GM19035 (cell line): Measurements from ENCODE around the gene NUDCD2.

ENCODE experiments used
- ATAC-seq: cut with Tn5 transposase; IDR thresholded peaks from one replicate; pipeline ENCODE4 v1.9.1; 2021; ENCODE audit not compliant: unreplicated experiment

The NUDCD2 gene

GRCh38 chr5:163459819-163460561 lies at the start of gene NUDCD2:
Gene NUDCD2 (minus strand): TSS chr5:163460102. CDS start chr5:163460050, 52 bp downstream.
- peak; percentile 73 for ATAC-seq

GRCh38 chr5:163509291-163509951 lies 49.5 kb upstream of the NUDCD2 start:
- ATAC-seq, result no peak

- no peak for ATAC-seq
Measured at GRCh38 chr5:163508753-163509152, 48.9 kb upstream of the NUDCD2 start.

DNA sequence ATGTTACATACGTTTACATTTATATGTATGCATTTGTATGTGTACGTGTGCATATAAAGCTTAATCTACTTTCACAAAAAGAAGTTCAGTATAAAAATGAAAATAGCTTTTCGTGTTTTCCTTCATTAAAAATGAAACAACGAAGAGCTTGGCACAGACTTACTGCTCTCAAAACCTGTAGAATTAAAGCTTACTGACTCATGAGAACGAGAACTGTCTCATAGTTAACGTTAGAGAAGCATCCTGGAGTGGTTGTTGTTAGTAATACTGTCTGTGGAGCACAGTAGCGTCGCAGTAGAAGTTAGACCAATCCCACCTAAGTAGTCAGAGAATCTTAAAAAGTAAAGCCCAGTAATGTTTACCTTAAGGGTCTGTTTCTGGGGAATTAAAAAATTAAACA lies 46.8 kb upstream of the NUDCD2 start:
- no peak for ATAC-seq

DNA sequence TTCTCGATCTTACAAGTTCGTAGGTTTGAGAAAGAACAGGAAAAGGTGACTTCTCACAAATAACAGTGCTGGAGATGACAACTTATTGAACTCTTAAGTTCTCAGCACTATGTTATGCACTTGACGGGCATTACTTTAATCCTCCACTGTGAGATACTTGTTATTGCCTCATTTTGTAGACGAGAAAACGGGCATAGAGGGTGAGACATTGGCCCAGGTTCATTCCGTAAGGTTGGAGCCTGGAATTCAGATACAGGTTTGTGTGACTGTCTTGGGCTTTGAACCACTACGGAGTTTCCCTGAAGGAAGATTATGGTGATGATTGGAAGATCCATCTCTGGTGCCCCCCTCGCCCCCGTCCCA lies 46.2 kb upstream of the NUDCD2 start:
- ATAC-seq, result peak; percentile 14

DNA sequence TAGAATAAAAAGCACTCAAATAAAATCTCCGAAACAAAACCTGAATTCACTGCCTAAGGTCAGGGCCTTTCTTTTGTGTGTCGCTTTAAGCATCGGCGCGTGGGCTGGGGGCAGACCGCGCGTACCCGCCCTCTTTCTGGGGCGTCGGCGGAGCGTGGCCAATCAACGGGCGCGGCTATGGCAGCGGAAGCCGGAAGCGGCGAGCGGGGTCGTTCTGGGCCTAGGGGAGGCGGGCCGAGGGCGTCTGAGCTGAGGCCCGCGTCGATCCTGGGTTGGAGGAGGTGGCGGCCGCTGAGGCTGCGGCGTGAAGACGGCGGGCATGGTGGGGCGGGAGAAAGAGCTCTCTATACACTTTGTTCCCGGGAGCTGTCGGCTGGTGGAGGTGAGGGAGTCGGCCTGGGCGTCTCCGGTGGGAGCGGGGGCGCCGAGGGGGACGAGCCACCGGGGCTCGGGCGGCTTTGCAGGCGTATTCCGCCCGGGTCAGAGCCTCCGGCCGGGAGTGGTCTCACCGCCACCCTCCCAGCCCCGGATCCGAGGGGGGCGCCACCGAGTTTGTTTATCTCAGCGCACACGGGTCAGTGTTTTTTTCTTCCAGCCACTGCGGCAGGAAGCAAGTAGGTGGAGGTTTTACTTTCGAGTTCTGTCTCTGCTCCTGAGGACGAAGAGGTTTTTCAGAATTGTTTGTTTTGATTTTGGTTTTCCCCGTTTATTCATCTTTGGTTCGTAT lies 45.6 kb upstream of the NUDCD2 start, which contains the start of gene MAT2B:
Gene MAT2B (plus strand): TSS at position 252 of the 727 bp plus-strand sequence. CDS start 68 bp downstream, at position 320.
- ATAC-seq, result peak; percentile 86

- ATAC-seq, result peak; percentile 1
Measured at GRCh38 chr5:163505049-163505367, 45.1 kb upstream of the NUDCD2 start.

DNA sequence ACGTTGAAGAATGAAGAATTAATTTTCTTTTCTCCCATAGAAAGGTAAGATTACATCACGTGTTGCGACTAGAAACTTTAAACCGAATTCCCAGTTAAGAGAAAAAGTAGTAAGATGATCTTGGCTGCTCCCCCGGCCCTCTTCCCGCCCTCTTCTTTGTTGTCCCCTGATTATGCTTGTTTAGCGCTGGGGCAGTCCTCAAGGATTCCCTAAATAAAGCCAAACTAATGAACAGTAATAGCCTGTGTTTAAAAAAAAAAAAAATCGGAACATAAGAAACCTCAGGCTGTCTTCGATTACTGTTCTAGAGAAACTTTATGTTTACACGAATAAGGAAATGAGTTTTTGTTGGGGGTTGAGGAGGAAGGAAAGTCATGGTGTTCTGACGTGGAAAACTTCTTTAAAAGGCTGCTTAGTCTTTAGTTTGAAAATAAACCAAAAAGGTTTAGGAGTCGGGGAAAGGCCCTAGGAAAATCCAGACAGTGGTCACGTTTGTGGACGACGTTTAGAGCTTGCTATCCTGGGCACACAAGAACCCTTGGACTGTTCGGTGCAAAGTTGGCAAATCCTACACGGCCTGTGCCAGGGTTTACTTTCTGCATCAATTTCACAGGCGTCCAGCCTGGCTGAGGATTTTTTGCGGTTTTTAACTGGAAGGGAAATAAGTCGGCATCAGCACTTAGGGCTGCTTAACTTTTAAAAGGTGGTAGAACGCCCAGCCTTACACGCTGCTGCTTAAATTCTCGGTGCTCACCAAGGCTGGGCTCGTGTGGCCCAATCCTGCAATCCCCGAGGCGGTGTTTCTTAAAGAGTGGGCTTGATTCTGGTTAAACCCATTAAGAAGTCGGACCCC lies 44.4 kb upstream of the NUDCD2 start:
- ATAC-seq, result no peak

GRCh38 chr5:163503106-163504078 lies 43.5 kb upstream of the NUDCD2 start:
- ATAC-seq, result no peak

DNA sequence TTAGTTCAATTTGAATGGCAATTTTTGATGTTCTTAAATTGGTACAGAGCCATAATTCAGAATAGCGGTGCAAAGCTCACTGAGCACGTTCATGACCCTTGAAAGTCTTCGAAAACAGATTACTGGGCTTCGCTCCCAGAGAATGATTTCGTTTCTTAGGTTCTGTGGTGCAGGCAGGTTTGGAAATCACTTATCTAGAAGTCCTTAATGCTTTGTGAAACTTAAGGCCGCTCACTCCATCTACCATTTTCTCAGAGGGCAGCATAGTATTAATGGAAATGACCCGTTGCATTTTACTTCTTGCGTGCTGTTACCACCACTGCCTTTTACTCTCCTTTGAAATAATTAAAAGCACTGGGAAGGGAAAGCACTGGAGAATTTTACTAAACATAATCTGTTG lies 42.6 kb upstream of the NUDCD2 start:
- no peak for ATAC-seq

GRCh38 chr5:163498886-163499285 lies 39.0 kb upstream of the NUDCD2 start:
- ATAC-seq, result no peak

DNA sequence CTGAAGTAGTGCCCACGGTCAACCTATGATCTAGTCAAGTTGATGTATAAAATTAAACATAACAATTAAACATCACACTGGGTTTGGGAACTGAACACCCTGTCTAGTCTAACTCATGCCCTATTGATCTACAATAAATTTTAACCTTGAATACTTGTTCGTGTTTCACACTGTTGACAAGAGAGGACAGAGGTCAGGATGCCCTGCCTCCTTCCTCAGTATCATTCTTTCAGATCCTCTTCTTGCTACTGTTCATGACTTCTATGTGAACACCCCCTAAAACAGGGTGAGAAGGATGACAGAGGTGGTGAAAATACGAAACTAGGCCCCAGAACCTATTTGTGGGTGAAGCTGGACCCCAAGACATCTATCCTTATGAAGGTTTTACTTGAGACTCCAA lies 37.4 kb upstream of the NUDCD2 start:
- ATAC-seq, result no peak

GRCh38 chr5:163496286-163496685 lies 36.4 kb upstream of the NUDCD2 start:
- no peak for ATAC-seq

GRCh38 chr5:163489745-163490075 lies 29.8 kb upstream of the NUDCD2 start:
- no peak for ATAC-seq

DNA sequence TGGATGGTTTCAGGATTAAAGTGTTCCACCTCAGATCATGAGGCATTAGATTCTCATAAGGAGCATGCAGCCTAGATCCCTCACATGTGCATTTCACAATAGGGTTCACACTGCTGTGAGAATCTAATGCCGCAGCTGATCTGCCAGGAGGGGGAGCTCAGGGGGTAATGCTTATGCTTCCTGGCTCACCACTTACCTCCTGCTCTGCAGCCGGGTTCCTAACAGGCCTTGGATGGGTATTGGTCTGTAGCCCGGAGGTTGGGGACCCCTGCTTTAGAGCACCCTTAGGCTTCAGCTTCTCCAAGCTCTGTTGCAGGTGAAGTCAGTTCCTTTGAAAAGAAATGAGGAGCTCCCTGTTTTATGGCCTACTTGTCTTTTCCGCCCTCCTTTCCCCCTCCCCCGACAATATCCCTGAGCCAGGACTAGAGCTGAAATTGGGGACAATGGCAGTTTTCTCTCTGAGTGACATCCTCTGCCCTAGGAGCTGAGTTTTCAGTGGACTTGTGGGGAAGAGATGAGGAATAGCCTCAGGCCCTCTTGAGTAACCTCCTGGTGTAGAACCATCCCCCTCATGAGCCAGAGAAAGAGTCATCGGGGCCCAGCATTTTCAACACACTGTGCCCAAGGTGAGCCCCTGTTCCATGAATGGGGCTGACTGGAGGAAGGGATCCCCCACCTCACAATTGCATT lies 29.3 kb upstream of the NUDCD2 start:
- no peak for ATAC-seq

- no peak for ATAC-seq
Measured at GRCh38 chr5:163478982-163479271, 19.0 kb upstream of the NUDCD2 start.

DNA sequence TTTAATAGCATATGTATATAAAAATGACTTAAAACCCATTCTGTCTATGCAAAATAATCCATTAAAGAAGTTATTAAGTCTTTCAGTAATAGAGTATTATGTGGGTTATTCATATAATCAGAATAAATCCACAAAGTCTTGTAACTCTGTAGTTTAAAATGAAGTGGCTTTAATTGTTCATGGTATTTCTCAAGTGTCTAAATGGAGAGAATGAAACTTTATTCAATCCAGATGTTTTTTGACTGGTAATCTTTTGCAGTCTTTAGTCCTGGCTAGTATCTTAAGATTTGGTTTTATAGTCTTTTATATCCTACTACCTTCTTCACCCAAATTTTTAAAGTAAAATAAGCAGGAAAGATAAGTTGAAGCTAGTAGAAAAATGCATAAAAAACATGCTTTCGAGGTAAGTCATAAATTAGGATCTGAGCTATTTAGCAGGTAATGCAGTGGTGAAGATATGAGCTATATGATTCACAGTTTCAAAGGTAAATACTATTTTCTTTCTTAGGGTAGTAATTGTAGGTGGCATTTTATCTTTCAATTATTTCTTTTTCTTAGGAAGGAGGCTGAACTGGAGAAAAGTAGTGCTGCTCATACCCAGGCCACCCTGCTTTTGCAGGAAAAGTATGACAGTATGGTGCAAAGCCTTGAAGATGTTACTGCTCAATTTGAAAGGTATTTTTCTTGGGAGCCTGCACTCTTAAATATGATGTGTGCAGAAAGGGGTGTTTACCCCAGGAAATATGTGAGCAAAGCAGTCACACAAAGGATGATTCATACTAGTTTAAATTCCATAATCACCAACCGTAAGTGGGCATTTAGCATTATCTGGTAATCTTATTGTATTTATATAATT lies 18.5 kb upstream of the NUDCD2 start:
- no peak for ATAC-seq

DNA sequence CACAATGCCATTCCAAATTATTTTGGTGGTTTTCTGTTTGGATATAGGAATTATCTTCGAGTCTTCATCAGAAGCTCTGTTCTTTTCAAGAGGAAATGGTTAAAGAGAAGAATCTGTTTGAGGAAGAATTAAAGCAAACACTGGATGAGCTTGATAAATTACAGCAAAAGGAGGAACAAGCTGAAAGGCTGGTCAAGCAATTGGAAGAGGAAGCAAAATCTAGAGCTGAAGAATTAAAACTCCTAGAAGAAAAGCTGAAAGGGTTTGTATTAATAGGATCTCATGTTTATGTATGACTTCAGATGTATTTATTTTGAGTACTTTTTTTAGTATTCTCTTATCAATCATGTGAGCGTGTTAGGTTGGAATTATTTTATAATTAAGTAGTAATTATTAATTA lies 15.5 kb upstream of the NUDCD2 start:
- ATAC-seq, result no peak
